K562 (cell line): ENCODE measurements around the gene TAF12. TPM values are rescaled to one million over a fixed set of nuclear protein-coding genes. Genes with fewer than 3 reads are reported as not detected.
A peak's percentile ranks its signal among the peaks of the same experiment; 100 is the strongest.

Experiments
- ELF1 ChIP-seq: fragments of 200-800 bp; sonication (Bioruptor generic); IDR thresholded peaks from 2 replicates; pipeline ENCODE4 v1.6.1; 2016; ENCODE audit warnings: missing genetic modification characterization, missing compliant biosample characterization
- KDM4B ChIP-seq, 2 experiments: fragments of 450-650 bp in 1 of 2; sonication (generic) in 1 of 2; IDR thresholded peaks; 2 replicates each; pipeline ENCODE4 v1.6.1; 2016 to 2017; ENCODE audit warnings: borderline replicate concordance in 2 of 2, antibody characterized with exemption in 1 of 2, low read depth in 1 of 2, mild to moderate bottlenecking in 1 of 2
- KLF10 ChIP-seq: fragments of 250-450 bp; sonication (Bioruptor Pico); IDR thresholded peaks from 2 replicates; pipeline ENCODE4 v1.6.1; 2021; ENCODE audit warnings: matching md5 sums
- LEF1 ChIP-seq: fragments of 450-650 bp; IDR thresholded peaks from 2 replicates; pipeline ENCODE4 v1.6.1; 2016; ENCODE audit warnings: mild to moderate bottlenecking
- MYC ChIP-seq, 2 experiments: fragments of 250-450 bp in 1 of 2; sonication (Bioruptor Pico) in 1 of 2; IDR thresholded peaks; 2 replicates each; pipeline versions ENCODE4 v1.5.1 to v1.6.1; 2012 to 2021; ENCODE audit warnings: low read depth in 2 of 2, borderline replicate concordance in 1 of 2, improper control_type of control experiment in 1 of 2, low read length in 1 of 2, mild to moderate bottlenecking in 1 of 2, moderate library complexity in 1 of 2
- NONO ChIP-seq, 2 experiments: fragments of 200-400 bp in 1 of 2; fragments of 450-650 bp in 1 of 2; formaldehyde crosslinking in 1 of 2; IDR thresholded peaks; 2 replicates each; pipeline ENCODE4 v1.6.1; 2017; ENCODE audit warnings: low read depth in 2 of 2, mild to moderate bottlenecking in 2 of 2, moderate library complexity in 2 of 2, low read length in 1 of 2
- NRF1 ChIP-seq, 2 experiments: fragments of 450-650 bp; IDR thresholded peaks in 1 of 2; conservative IDR thresholded peaks in 1 of 2; 2 replicates each; pipeline ENCODE4 v1.6.1; 2014; ENCODE audit warnings: mild to moderate bottlenecking in 2 of 2
- RB1 ChIP-seq: fragments of 450-650 bp; IDR thresholded peaks from 2 replicates; pipeline ENCODE4 v1.6.1; 2017; ENCODE audit warnings: low read depth, mild to moderate bottlenecking
- RBM15 ChIP-seq: fragments of 200-400 bp; formaldehyde crosslinking; IDR thresholded peaks from 2 replicates; pipeline ENCODE4 v1.6.1; 2018; ENCODE audit warnings: mild to moderate bottlenecking, low read length, moderate library complexity; ENCODE audit not compliant: insufficient read depth
- SMARCA4 ChIP-seq: fragments of 450-650 bp; IDR thresholded peaks from 2 replicates; pipeline ENCODE4 v1.6.1; 2016
- YY1 ChIP-seq, 3 experiments: IDR thresholded peaks; 2 replicates each; pipeline ENCODE4 v1.6.1; 2011; ENCODE audit warnings: low read length in 2 of 3, mild to moderate bottlenecking in 2 of 3, moderate library complexity in 2 of 3, borderline replicate concordance in 1 of 3, control low read depth in 1 of 3, low read depth in 1 of 3; ENCODE audit not compliant: insufficient read depth in 3 of 3, insufficient replicate concordance in 2 of 3, control insufficient read depth in 1 of 3, insufficient read length in 1 of 3; ENCODE audit errors: extremely low read depth in 1 of 3
- ZBTB11 ChIP-seq, 3 experiments: fragments of 200-800 bp in 1 of 3; fragments of 250-450 bp in 1 of 3; fragments of 450-650 bp in 1 of 3; sonication (Bioruptor Pico) in 1 of 3; sonication (Bioruptor generic) in 1 of 3; formaldehyde crosslinking in 1 of 3; IDR thresholded peaks; 2 replicates each; pipeline versions ENCODE4 v1.6.1 to v1.8.0; 2016 to 2022; ENCODE audit warnings: mild to moderate bottlenecking in 2 of 3, missing genetic modification characterization in 2 of 3, missing compliant biosample characterization in 1 of 3, moderate library complexity in 1 of 3
- ZFP30 ChIP-seq: fragments of 250-450 bp; sonication (Bioruptor Pico); IDR thresholded peaks from 2 replicates; pipeline ENCODE4 v1.8.0; 2022; ENCODE audit warnings: moderate library complexity, mild to moderate bottlenecking, inconsistent platforms, borderline replicate concordance
- ZNF212 ChIP-seq: fragments of 450-650 bp; formaldehyde crosslinking; IDR thresholded peaks from 2 replicates; pipeline ENCODE4 v1.4.0; 2020; ENCODE audit warnings: mild to moderate bottlenecking
- ZNF395 ChIP-seq: fragments of 200-800 bp; sonication (Bioruptor generic); IDR thresholded peaks from 2 replicates; pipeline ENCODE4 v1.6.1; 2017; ENCODE audit warnings: missing genetic modification characterization, missing compliant biosample characterization
- ZNF561 ChIP-seq: fragments of 450-650 bp; formaldehyde crosslinking; conservative IDR thresholded peaks from 2 replicates; pipeline ENCODE4 v1.4.0; 2020; ENCODE audit warnings: mild to moderate bottlenecking, moderate library complexity
- polyA plus RNA-seq, 8 experiments: library from polyadenylated mRNA; depleted of rRNA in 4 of 8; stranded (reverse) in 5 of 8; unstranded in 3 of 8; fragments of >200 nt; fragmentation: Nextera tagmentation in 2 of 8; fragmentation: Illumina TruSeq in 1 of 8; extraction: Ambion mirVana in 2 of 8; extraction: Trizol in 1 of 8; gene quantifications; 2 replicates each; pipeline versions ENCODE4 v1.2.1 to v1.2.3, GENCODE V29; 2011 to 2014; ENCODE audit warnings: inconsistent platforms in 1 of 8, missing spikeins in 1 of 8
- total RNA-seq, 7 experiments: library from RNA; depleted of rRNA in 6 of 7; stranded (reverse); fragments of >200 nt in 6 of 7; fragmentation: Illumina TruSeq in 2 of 7; extraction: Trizol in 2 of 7; gene quantifications; 2 replicates each; pipeline versions ENCODE4 v1.2.1 to v1.2.3, GENCODE V29; 2011 to 2021; ENCODE audit warnings: low replicate concordance in 1 of 7
- TF ChIP-seq, protein P1 (sequence below), 2 experiments: IDR thresholded peaks; 2 replicates each; pipeline ENCODE4 v1.6.1; 2012; ENCODE audit warnings: improper control_type of control experiment in 2 of 2, low read depth in 2 of 2, low read length in 2 of 2, borderline replicate concordance in 1 of 2

TAF12 gene
- total and polyA plus RNA-seq, 9 of the 15 experiments (the other 6 are each of a cell fraction or from before 2014, with no cell fraction given) = 31.6 to 89.0 (median 50.5) TPM

GRCh38 chr1:28668191-28668955 lies 25.5 kb upstream of the TAF12 start, which contains the start of gene GMEB1 (continued):
- TF ChIP-seq YY1 (IDR thresholded peaks at IDR 0.05; ENCODE audit: borderline replicate concordance in 1 of 3, control insufficient read depth in 1 of 3, extremely low read depth in 1 of 3, insufficient read depth in 3 of 3, insufficient read length in 1 of 3, insufficient replicate concordance in 2 of 3, low read depth in 1 of 3, low read length in 2 of 3) = peak in 2 of 3 experiments; percentile 58 to 64
- 0 out of 2 replicates have a peak, but pooled peaks have one; percentile 8 for TF ChIP-seq MYC (IDR thresholded peaks at IDR 0.05; ENCODE audit: low read depth, low read length)
- no peak for TF ChIP-seq MYC (CRISPR knock-in tag; IDR thresholded peaks at IDR 0.05; ENCODE audit: borderline replicate concordance, low read depth)
- TF ChIP-seq KLF10 (CRISPR knock-in tag) = peak; percentile 26; the same call in 1 of the 2 replicates
- TF ChIP-seq KDM4B (IDR thresholded peaks at IDR 0.05; ENCODE audit: borderline replicate concordance in 2 of 2, low read depth in 1 of 2) = peak in 1 of 2 experiments; percentile 46; a peak in 1 of 4 replicates
- TF ChIP-seq ZBTB11 (CRISPR knock-in tag; IDR thresholded peaks at IDR 0.05) = peak in 1 of 3 experiments; percentile 89; a peak in 2 of 6 replicates
- peak; percentile 67 for TF ChIP-seq ZNF395 (CRISPR knock-in tag)
- TF ChIP-seq NRF1 (conservative IDR thresholded peaks at IDR 0.05 in 1 of 2, IDR thresholded peaks at IDR 0.05 in 1 of 2) = peak; percentile 89 to 91
- TF ChIP-seq ZFP30 (CRISPR knock-in tag) = no peak
- TF ChIP-seq RBM15 = no peak
- TF ChIP-seq NONO (IDR thresholded peaks at IDR 0.05; ENCODE audit: low read depth in 2 of 2, low read length in 1 of 2) = 0 out of 4 replicates have a peak, but pooled peaks of 1 of the 2 experiments have one; percentile 25
- peak; percentile 62; the same call in 1 of the 2 replicates for TF ChIP-seq ZNF561 (CRISPR knock-in tag)
- no peak for TF ChIP-seq ZNF212 (CRISPR knock-in tag)
- TF ChIP-seq LEF1 = peak; percentile 27; the same call in 1 of the 2 replicates
- peak; percentile 27; the same call in 1 of the 2 replicates for TF ChIP-seq RB1
- peak; percentile 83 for TF ChIP-seq ELF1 (tag)
- TF ChIP-seq, protein P1, sequence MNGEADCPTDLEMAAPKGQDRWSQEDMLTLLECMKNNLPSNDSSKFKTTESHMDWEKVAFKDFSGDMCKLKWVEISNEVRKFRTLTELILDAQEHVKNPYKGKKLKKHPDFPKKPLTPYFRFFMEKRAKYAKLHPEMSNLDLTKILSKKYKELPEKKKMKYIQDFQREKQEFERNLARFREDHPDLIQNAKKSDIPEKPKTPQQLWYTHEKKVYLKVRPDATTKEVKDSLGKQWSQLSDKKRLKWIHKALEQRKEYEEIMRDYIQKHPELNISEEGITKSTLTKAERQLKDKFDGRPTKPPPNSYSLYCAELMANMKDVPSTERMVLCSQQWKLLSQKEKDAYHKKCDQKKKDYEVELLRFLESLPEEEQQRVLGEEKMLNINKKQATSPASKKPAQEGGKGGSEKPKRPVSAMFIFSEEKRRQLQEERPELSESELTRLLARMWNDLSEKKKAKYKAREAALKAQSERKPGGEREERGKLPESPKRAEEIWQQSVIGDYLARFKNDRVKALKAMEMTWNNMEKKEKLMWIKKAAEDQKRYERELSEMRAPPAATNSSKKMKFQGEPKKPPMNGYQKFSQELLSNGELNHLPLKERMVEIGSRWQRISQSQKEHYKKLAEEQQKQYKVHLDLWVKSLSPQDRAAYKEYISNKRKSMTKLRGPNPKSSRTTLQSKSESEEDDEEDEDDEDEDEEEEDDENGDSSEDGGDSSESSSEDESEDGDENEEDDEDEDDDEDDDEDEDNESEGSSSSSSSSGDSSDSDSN (IDR thresholded peaks at IDR 0.05; ENCODE audit: borderline replicate concordance in 1 of 2, low read depth in 2 of 2, low read length in 2 of 2) = no peak
- peak; percentile 53; the same call in 1 of the 2 replicates for TF ChIP-seq SMARCA4
